MM.1S (cell line): ENCODE results near the gene AK8.

ENCODE experiments used
- CTCF ChIP-seq: fragments of 300-600 bp; sonication (generic); IDR thresholded peaks from 2 replicates; pipeline ENCODE4 v1.5.1; 2016; ENCODE audit warnings: antibody characterized with exemption, low read length, mixed read lengths
- EZH2 ChIP-seq: fragments of 300-600 bp; sonication (generic); optimal IDR thresholded peaks from 2 replicates; pipeline ENCODE3; 2017; ENCODE audit warnings: low read depth, mild to moderate bottlenecking, antibody characterized with exemption, low read length, mixed read lengths
- EZH2phosphoT487 ChIP-seq: fragments of 300-600 bp; sonication (generic); IDR thresholded peaks from 2 replicates; pipeline ENCODE4 v1.6.1; 2018; ENCODE audit warnings: antibody characterized with exemption, low read length

- no peak for TF ChIP-seq CTCF
- no peak for TF ChIP-seq EZH2
- no peak for TF ChIP-seq EZH2phosphoT487
Measured at GRCh38 chr9:132849185-132849706, 28.8 kb downstream of the AK8 start.
